GM10266 (cell line): ENCODE data around the gene TMA16.

Source experiments
- DNase-seq: peaks from one replicate; pipeline ENCODE4 v3.0.0; 2012; ENCODE audit errors: extremely low spot score
- CTCF ChIP-seq: IDR thresholded peaks from 2 replicates; pipeline ENCODE4 v1.5.1; 2012; ENCODE audit warnings: mild to moderate bottlenecking, low read depth; ENCODE audit not compliant: control insufficient read depth, insufficient read depth; ENCODE audit errors: missing control alignments

Gene TMA16

GRCh38 chr4:163505374-163505773, 10.9 kb downstream of the TMA16 start:
- no peak for TF ChIP-seq CTCF
- no peak for DNase-seq

GRCh38 chr4:163515198-163515597, 20.7 kb downstream of the TMA16 start:
- TF ChIP-seq CTCF: no peak
- no peak for DNase-seq

- TF ChIP-seq CTCF: no peak
- no peak for DNase-seq
Measured at GRCh38 chr4:163523791-163524365, 29.4 kb downstream of the TMA16 start.

GRCh38 chr4:163525982-163526381, 31.5 kb downstream of the TMA16 start:
- no peak for DNase-seq
- TF ChIP-seq CTCF: no peak

- no peak for TF ChIP-seq CTCF
- DNase-seq: no peak
Measured at GRCh38 chr4:163527172-163527571, 32.7 kb downstream of the TMA16 start.

GRCh38 chr4:163528653-163529052, 34.2 kb downstream of the TMA16 start:
- DNase-seq: no peak
- TF ChIP-seq CTCF: no peak

- TF ChIP-seq CTCF: no peak
- no peak for DNase-seq
Measured at GRCh38 chr4:163534056-163534455, 39.6 kb downstream of the TMA16 start.
